ENCODE results near the gene MAN1A1. TPM values are rescaled to one million over a fixed set of nuclear protein-coding genes. Genes with fewer than 3 reads are reported as not detected.

Gene MAN1A1
- polyA plus RNA-seq, 1 donor from 2014 or later = 4.6 TPM

- H4K20me1 ChIP-seq (ENCODE audit: insufficient read depth) = no peaks in the 10 kb centered on the region
These were observed 153.7 kb downstream of the MAN1A1 start for GRCh38 chr6:119195848-119196247.

GRCh38 chr6:119195204-119195603, 154.4 kb downstream of the MAN1A1 start:
- Histone ChIP-seq H3K9me3 (ENCODE audit: low read length) (no peaks in the 10 kb centered on the region), H3K79me2 (replicated peaks; ENCODE audit: insufficient read depth, low read length) (no peaks in the 10 kb centered on the region), H3K27me3 (ENCODE audit: insufficient read depth, low read depth, low read length) (no peaks in the 10 kb centered on the region), H3K4me2 (ENCODE audit: low read length) (no peak overlapping the region), H3F3A (ENCODE audit: insufficient read depth, low read length, poor library complexity, severe bottlenecking) (no peaks in the 10 kb centered on the region), H3K9me2 (ENCODE audit: insufficient read depth, low read length) (no peaks in the 10 kb centered on the region), H4K20me1 (ENCODE audit: insufficient read depth) (no peaks in the 10 kb centered on the region), H3K4me3 (ENCODE audit: low read length) (no peak overlapping the region), H3K27ac (ENCODE audit: low read length) (no peak overlapping the region), H3K9ac (ENCODE audit: low read length) (no peak overlapping the region), H3K36me3 (ENCODE audit: insufficient read depth, low read length) (no peaks in the 10 kb centered on the region), H2AFZ (ENCODE audit: low read depth, low read length) (no peak overlapping the region)
- no peak for TF ChIP-seq RAD21 (conservative IDR thresholded peaks at IDR 0.05)
- no peak for TF ChIP-seq EZH2 (IDR thresholded peaks at IDR 0.05; ENCODE audit: borderline replicate concordance, insufficient read depth, low read length, poor library complexity, severe bottlenecking)
- no peak for TF ChIP-seq CTCF (IDR thresholded peaks at IDR 0.05; ENCODE audit: poor library complexity, severe bottlenecking)
- TF ChIP-seq SMC3 (conservative IDR thresholded peaks at IDR 0.05; ENCODE audit: poor library complexity) = no peak
- TF ChIP-seq EP300 (conservative IDR thresholded peaks at IDR 0.05; ENCODE audit: poor library complexity, severe bottlenecking) = no peak
- no peak for TF ChIP-seq MXI1 (conservative IDR thresholded peaks at IDR 0.05; ENCODE audit: poor library complexity, severe bottlenecking)
- no peak for TF ChIP-seq POLR2AphosphoS5 (IDR thresholded peaks at IDR 0.05)

More at GRCh38 chr6:119195848-119196247, 153.7 kb downstream of the MAN1A1 start:
- Histone ChIP-seq H3K36me3 (ENCODE audit: insufficient read depth, low read length) (no peaks in the 10 kb centered on the region), H3K27ac (ENCODE audit: low read length) (no peak overlapping the region), H3K9me2 (ENCODE audit: insufficient read depth, low read length) (no peaks in the 10 kb centered on the region), H3K9me3 (ENCODE audit: low read length) (no peaks in the 10 kb centered on the region), H3K79me2 (replicated peaks; ENCODE audit: insufficient read depth, low read length) (no peaks in the 10 kb centered on the region), H2AFZ (ENCODE audit: low read depth, low read length) (no peak overlapping the region), H3K9ac (ENCODE audit: low read length) (no peak overlapping the region), H3K4me3 (ENCODE audit: low read length) (no peak overlapping the region), H3F3A (ENCODE audit: insufficient read depth, low read length, poor library complexity, severe bottlenecking) (no peaks in the 10 kb centered on the region), H3K4me2 (ENCODE audit: low read length) (no peak overlapping the region), H3K27me3 (ENCODE audit: insufficient read depth, low read depth, low read length) (no peaks in the 10 kb centered on the region)
- TF ChIP-seq EZH2 (IDR thresholded peaks at IDR 0.05; ENCODE audit: borderline replicate concordance, insufficient read depth, low read length, poor library complexity, severe bottlenecking) (no peak), TAF1 (IDR thresholded peaks at IDR 0.05; ENCODE audit: low read depth) (no peak), RAD21 (conservative IDR thresholded peaks at IDR 0.05) (no peak), CTCF (IDR thresholded peaks at IDR 0.05; ENCODE audit: poor library complexity, severe bottlenecking) (no peak), EP300 (conservative IDR thresholded peaks at IDR 0.05; ENCODE audit: poor library complexity, severe bottlenecking) (no peak), MXI1 (conservative IDR thresholded peaks at IDR 0.05; ENCODE audit: poor library complexity, severe bottlenecking) (no peak), SMC3 (conservative IDR thresholded peaks at IDR 0.05; ENCODE audit: poor library complexity) (no peak), REST (IDR thresholded peaks at IDR 0.05; ENCODE audit: borderline replicate concordance) (no peak), POLR2AphosphoS5 (IDR thresholded peaks at IDR 0.05) (no peak)

Measured in neural cell (in vitro differentiated cells).